A204.1 (cell line): ENCODE data around the gene GDPD2.

ENCODE experiments used
- FAIRE-seq: peaks from 2 replicates; lab custom pipeline; 2012; peaks lifted over from hg19 to GRCh38; lab: Jason Lieb, UNC

Gene GDPD2

DNA sequence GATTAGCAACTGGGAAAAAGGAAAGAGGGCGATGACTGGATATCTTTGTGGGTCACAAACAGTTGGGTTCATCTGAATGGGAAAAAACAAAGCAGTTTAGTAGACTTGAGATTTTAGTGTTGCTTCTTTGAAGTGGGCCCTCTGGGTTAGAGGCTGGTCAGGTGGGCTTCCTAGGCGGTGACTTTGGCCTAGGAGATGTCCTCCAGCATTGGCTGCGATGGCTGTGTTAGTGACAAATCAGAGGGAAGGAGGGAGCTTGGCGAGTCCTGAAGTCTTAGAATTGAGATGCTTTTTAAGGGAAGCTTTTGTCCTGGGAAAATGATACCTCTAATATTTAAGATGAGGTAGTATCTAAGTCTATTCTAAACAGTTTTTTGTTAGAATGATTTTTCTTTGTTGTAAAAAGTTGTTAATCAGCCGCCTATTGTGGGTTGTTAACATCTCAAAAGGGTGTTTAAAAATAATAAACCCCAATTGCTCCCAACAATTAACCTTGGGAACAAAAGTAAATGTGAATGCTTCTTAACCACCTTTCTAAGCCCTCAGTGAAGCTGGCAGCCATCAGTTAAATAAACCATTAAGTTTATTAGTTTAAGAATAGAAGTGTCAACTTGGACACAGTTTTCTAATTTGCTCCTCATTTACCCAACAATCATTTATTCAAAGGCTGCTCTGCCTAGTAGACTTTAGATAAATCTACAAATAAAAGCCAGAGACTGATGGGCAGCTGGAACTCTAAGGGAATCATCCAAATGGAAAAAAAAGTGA is 53.2 kb downstream of the GDPD2 start:
- FAIRE-seq = no peak

DNA sequence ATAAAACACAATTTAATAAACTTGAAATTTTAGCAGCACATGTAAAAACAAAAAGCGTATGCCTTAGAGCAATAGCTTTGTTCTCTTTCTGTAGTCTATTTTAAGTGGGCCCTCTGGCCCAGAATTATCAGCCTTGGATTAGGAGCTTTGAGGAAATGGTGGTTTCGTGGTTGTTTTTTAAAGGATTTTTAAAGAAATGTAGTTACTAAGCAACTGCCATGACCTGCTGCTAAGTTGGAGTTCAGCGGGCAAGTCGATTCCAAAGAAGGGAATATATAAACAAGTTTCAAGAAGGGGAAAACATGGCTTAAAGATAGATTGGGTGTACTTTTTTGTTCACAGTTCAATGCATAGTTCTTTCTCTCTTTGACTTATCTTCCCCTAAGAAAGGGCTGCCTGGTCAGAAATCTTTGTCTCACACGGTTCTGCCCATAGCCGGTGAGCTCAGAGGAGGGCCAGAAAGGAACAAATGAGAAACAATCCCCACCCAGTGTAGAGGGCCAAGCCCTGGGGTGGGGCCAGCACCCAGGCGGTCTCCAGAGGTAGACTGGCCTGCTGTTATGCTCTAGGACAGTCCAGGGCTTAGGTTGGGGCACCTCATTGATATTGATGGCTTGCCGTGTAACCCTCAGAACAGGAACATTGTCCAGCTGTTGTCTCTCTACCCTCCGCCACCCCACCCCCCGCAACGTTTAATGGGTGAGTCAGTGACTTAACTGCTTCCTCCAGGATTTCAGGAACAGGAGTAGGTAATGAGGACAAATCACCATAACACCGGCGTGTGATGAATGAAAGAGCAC is 54.0 kb downstream of the GDPD2 start:
- no peak for FAIRE-seq

DNA sequence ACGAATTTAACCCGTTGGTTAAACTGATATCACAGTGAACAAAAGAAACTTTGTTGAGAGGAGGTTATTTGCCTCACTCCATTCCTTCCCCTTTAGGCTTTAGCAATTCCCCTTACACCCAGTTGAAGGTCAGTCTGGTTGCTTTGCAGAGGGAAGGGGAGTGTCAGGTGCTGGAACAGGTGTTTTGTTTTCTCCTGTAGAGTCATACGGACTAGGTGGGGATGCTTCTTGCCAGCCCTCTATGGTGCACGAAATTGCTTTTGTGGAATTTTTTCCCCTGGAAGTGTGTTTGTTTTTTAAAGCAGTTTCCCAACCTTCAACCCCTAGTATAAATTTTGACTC is 54.6 kb downstream of the GDPD2 start:
- FAIRE-seq = no peak

DNA sequence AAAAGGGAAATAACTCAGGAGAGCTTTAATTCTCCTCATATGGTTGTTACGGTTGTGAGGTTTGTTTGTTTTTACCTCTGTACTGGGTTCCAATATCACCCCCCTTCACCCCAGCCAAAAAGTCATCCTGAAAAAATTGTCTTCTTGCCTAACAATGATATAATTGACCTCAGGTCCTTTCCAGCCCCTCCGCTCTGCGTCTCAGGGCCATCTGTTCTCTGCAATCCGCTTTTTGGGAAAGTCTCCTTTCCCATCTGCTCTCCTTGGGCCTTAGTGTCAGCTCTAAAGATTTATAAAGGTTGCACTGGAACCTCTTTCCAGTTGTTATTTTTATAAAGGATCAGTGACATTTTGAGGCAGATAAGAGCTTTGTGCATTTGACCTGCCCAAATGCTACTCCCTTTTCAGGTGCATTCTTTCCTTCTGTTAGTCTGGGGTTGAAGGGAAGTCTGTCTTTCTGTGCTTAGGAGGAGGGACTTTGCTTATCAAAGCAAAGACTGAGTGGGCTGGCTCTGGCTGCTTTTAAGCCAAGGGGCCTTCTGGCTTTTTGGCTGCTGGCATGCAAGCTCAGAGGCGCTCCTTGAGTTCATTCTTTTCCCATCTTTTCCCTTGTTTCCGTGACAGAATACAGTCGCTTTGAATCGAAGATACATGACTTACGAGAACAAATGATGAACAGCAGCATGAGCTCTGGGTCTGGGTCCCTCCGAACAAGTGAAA is 55.6 kb downstream of the GDPD2 start:
- no peak for FAIRE-seq

DNA sequence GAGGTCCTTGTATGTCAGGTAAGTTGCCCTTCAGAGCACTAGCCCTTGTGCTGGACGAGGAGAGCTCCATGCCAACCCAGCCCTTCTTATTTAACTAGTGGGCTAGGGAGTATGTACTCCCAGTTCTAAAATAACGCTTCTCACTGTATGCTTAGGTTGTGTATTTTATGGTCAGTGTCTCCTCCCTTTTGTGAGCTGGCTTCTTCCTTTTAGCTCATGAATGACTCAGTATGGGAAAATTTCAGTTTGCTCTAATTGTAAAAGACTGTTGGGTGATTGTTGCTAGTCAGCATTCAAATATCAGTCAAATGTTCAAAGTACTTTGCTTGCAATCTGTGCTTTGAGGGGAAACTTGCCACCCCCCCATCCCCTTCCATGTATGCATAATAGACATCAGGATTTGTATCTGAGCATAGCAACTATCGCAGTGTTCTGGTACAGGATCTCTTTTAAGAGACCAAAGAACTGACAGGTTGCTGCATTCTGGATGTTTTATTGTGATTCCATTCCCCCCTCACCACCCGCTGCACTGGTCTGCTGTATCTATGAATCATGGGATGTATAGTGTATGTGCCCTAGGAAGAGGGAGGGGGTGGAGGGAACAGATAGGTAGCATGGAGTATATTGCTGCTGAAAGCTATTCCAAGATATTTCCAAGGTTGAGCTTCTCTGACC is 56.3 kb downstream of the GDPD2 start:
- FAIRE-seq = no peak

DNA sequence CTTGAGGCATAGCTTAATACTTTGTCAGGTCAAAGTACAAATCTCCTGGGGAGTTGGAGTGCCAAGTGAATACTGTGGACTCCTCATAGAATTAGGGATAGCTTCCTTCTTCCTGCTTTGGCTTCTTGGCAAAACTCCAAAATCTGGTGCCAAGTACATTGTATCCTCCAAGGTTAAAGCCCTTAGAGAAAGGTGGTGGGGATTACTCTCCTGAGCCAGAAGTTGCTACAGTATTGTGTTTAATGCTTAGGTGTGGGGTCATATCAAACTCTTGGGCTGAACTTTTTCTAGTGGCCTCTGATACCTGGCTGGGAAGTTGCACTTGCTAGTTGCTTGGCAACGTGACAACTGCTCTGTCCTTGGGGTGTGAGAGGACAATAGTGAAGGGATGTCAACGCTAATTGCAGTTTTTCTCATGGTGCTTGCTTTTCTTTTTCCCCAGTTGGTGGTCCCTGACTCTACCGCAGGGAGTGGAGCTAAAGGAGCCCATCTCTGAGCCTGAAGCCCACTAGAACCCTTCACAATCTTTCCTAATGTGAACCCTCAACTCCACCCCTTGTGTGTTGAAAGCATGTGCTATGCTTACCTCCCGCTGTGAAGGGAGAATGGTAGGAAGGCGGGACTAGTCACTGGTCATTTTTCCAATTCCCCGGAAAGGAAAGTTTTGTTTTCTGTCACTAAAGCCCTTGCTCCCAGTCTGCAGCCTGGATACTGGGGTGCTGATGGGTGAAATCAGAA is 57.0 kb downstream of the GDPD2 start:
- FAIRE-seq = no peak

DNA sequence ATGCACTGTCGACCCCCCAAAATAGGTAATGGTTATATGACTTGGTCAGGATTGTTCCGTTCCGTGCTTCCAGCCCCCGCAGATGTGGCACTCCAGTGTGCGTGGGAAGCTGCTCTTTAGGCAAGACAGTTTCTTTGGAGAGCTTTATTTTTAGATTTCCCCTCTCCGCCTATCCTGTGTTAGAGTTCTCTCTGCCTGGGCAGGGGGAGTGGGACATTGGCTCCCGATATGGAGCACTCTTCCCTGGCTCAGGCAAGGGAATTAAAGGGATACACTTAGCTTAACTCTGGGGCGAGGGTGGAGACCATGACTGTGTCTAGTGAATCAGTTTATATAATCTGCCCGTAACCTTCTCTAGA is 57.5 kb downstream of the GDPD2 start:
- FAIRE-seq = no peak

DNA sequence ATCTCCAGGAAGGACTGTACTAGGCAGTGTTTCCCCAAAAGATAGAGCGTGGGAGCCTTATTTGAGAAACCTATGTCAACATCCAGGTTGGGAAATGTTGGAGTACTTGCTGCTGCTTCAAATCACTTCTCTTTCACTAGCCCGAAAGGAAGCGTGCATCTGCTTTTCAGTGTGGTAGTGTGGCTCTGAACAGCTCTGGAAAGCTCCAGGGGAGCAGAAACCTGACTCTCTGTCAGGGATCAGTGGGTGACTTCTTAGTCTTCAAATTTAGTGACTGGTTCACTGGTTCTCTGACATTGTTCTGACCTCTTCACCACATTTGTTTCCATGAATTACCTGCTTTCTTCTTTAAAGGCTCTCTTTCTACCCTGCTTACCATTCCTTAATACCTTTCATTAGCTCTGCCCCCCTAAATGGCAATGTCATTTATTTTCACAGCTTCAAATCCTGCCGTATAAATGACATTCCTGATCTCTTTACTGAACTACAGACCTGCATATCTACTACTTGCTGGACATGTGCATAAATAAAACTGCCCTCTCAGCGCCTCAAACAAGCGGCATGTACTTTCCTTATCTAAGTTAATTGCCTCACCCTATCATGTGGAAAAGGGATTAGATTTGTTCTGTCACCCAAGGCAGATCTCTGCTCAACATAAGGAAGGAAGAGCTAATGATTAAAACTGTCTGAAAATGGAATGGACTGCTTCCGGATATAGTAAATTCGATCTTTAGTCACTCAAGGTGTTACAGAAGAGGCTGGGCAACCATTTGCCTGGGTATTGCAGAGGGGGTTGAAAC is 58.6 kb downstream of the GDPD2 start:
- FAIRE-seq = no peak

DNA sequence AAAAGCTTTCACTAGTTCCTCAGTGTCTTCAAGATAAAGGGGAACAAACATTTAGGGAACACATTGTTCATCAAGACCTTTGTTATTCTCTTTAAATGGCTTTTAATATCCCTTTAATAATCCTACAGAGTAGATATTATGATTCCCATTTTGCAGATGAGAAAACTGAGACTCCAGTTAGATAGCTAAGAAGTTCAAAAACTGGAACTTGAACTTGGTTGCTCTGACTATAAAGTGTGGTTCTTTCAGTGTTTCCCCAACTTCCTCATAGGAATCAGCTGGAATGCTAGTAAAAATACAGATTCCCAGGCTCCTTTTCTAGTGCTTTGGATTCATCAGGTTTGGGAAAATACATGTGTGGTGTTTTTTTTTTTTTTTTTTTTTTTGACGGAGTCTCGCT is 59.2 kb downstream of the GDPD2 start:
- FAIRE-seq = no peak
